Astrocyte (in vitro differentiated cells and primary cell): ENCODE measurements around the gene VWA1. TPM values are rescaled to one million over a fixed set of nuclear protein-coding genes. Genes with fewer than 3 reads are reported as not detected.

Experiments used
- DNase-seq: peaks from one replicate; pipeline ENCODE4 v3.0.0-alpha.2; 2010; ENCODE audit warnings: low read depth
- FAIRE-seq: peaks from 2 replicates; lab custom pipeline; 2011; peaks lifted over from hg19 to GRCh38; lab: Jason Lieb, UNC
- H2AFZ ChIP-seq: 2 replicates; pipeline ENCODE4 v1.6.0; 2012; ENCODE audit warnings: low read depth, low read length, inconsistent platforms
- H3K27ac ChIP-seq: 2 replicates; pipeline ENCODE4 v1.5.1; 2011; ENCODE audit warnings: low read depth, low read length, inconsistent platforms
- H3K27me3 ChIP-seq: 2 replicates; pipeline ENCODE4 v1.6.0; 2011; ENCODE audit warnings: low read length, inconsistent platforms; ENCODE audit not compliant: insufficient read depth
- H3K36me3 ChIP-seq: 2 replicates; pipeline ENCODE4 v1.5.1; 2011; ENCODE audit warnings: low read length, inconsistent platforms; ENCODE audit not compliant: insufficient read depth
- H3K4me1 ChIP-seq: 2 replicates; pipeline ENCODE4 v1.5.1; 2011; ENCODE audit warnings: low read length, inconsistent platforms; ENCODE audit not compliant: insufficient read depth
- H3K4me2 ChIP-seq: 2 replicates; pipeline ENCODE4 v1.6.0; 2012; ENCODE audit warnings: low read length, inconsistent platforms
- H3K4me3 ChIP-seq: 2 replicates; pipeline ENCODE4 v1.5.1; 2011; ENCODE audit warnings: low read depth, mild to moderate bottlenecking, low read length, inconsistent platforms; ENCODE audit not compliant: insufficient read depth
- H3K79me2 ChIP-seq: 2 replicates; pipeline ENCODE4 v1.6.0; 2012; ENCODE audit warnings: mild to moderate bottlenecking, low read length, inconsistent platforms; ENCODE audit not compliant: insufficient read depth
- H3K9ac ChIP-seq: 2 replicates; pipeline ENCODE4 v1.6.0; 2012; ENCODE audit warnings: mild to moderate bottlenecking, low read length, inconsistent platforms
- H3K9me3 ChIP-seq: 2 replicates; pipeline ENCODE4 v1.5.1; 2012; ENCODE audit warnings: low read depth, mild to moderate bottlenecking, low read length, inconsistent platforms; ENCODE audit not compliant: insufficient read depth
- H4K20me1 ChIP-seq: 2 replicates; pipeline ENCODE4 v1.6.0; 2012; ENCODE audit warnings: low read length, inconsistent platforms; ENCODE audit not compliant: insufficient read depth
- H3K27ac Mint-ChIP-seq: one replicate; pipeline ENCODE4 v1.8.0; 2021; ENCODE audit warnings: mild to moderate bottlenecking, mixed read lengths; ENCODE audit not compliant: unreplicated experiment
- H3K27me3 Mint-ChIP-seq: one replicate; pipeline ENCODE4 v1.8.0; 2021; ENCODE audit warnings: low read depth, mixed read lengths; ENCODE audit not compliant: unreplicated experiment
- H3K36me3 Mint-ChIP-seq: one replicate; pipeline ENCODE4 v1.8.0; 2021; ENCODE audit warnings: low read depth, mixed read lengths; ENCODE audit not compliant: unreplicated experiment
- H3K4me1 Mint-ChIP-seq: one replicate; pipeline ENCODE4 v1.8.0; 2021; ENCODE audit warnings: low read depth, mixed read lengths; ENCODE audit not compliant: unreplicated experiment
- H3K4me3 Mint-ChIP-seq: one replicate; pipeline ENCODE4 v1.8.0; 2021; ENCODE audit warnings: mild to moderate bottlenecking, moderate library complexity, mixed read lengths; ENCODE audit not compliant: unreplicated experiment
- H3K9me3 Mint-ChIP-seq: one replicate; pipeline ENCODE4 v1.8.0; 2021; ENCODE audit warnings: mild to moderate bottlenecking, mixed read lengths; ENCODE audit not compliant: unreplicated experiment
- CTCF ChIP-seq: IDR thresholded peaks from 2 replicates; pipeline ENCODE4 v1.5.1; 2011; ENCODE audit warnings: low read depth, mild to moderate bottlenecking, inconsistent platforms, low read length, moderate library complexity; ENCODE audit not compliant: insufficient read depth
- EZH2 ChIP-seq: IDR thresholded peaks from 2 replicates; pipeline ENCODE4 v1.6.1; 2012; ENCODE audit warnings: mild to moderate bottlenecking, low read length, inconsistent platforms; ENCODE audit not compliant: insufficient read depth
- total RNA-seq: library from RNA; stranded (reverse); gene quantifications from 2 replicates; pipeline ENCODE4 v1.2.1, GENCODE V29; 2021

The VWA1 gene
- total RNA-seq, 1 donor from 2014 or later, result 60.4 TPM

GRCh38 chr1:1433804-1434130, 1.7 kb upstream of the VWA1 start:
- no peak for FAIRE-seq
- no peaks in the 10 kb centered on the region for H3K9me3 Mint-ChIP-seq
- H3K4me1 ChIP-seq, result peaks cover 35% of the 10 kb centered on the region
- no peaks in the 10 kb centered on the region for H3K27me3 Mint-ChIP-seq
- H3K9me3 ChIP-seq, result no peaks in the 10 kb centered on the region
- TF ChIP-seq EZH2 (no peak), CTCF (no peak)
- H4K20me1 ChIP-seq, result peaks cover 6% of the 10 kb centered on the region
- no peak overlapping the region for H3K27ac ChIP-seq
- H3K36me3 Mint-ChIP-seq, result no peaks in the 10 kb centered on the region
- no peak overlapping the region for H3K4me3 Mint-ChIP-seq
- peak overlapping the region; percentile 26 for H3K27ac Mint-ChIP-seq
- no peak overlapping the region for H3K4me3 ChIP-seq
- H3K27me3 ChIP-seq, result no peaks in the 10 kb centered on the region
- no peaks in the 10 kb centered on the region for H3K36me3 ChIP-seq
- peak overlapping the region; percentile 37 for H3K9ac ChIP-seq
- DNase-seq, result peak; percentile 60
- peaks cover 16% of the 10 kb centered on the region for H3K4me1 Mint-ChIP-seq
- no peaks in the 10 kb centered on the region for H3K79me2 ChIP-seq
- peak overlapping the region; percentile 45 for H2AFZ ChIP-seq
- H3K4me2 ChIP-seq, result peak overlapping the region; percentile 85

- peaks cover 35% of the 10 kb centered on the region for H3K4me1 ChIP-seq
- H3K27me3 ChIP-seq, result no peaks in the 10 kb centered on the region
- Mint-ChIP-seq H3K27ac (no peak overlapping the region), H3K4me3 (peak overlapping the region; percentile 20), H3K27me3 (no peaks in the 10 kb centered on the region), H3K9me3 (no peaks in the 10 kb centered on the region), H3K36me3 (no peaks in the 10 kb centered on the region), H3K4me1 (peaks cover 16% of the 10 kb centered on the region)
- peak overlapping the region; percentile 45 for H2AFZ ChIP-seq
- no peaks in the 10 kb centered on the region for H3K36me3 ChIP-seq
- H4K20me1 ChIP-seq, result peaks cover 6% of the 10 kb centered on the region
- peak; percentile 13 for DNase-seq
- TF ChIP-seq EZH2, result no peak
- TF ChIP-seq CTCF, result no peak
- peak overlapping the region; percentile 85 for H3K4me2 ChIP-seq
- no peak overlapping the region for H3K27ac ChIP-seq
- H3K9ac ChIP-seq, result peak overlapping the region; percentile 37
- no peak for FAIRE-seq
- H3K79me2 ChIP-seq, result no peaks in the 10 kb centered on the region
- no peak overlapping the region for H3K4me3 ChIP-seq
- no peaks in the 10 kb centered on the region for H3K9me3 ChIP-seq
These were observed 1.2 kb upstream of the VWA1 start for GRCh38 chr1:1434131-1434823.

- no peaks in the 10 kb centered on the region for H3K36me3 Mint-ChIP-seq
- Histone ChIP-seq H3K27ac (no peak overlapping the region), H3K36me3 (no peaks in the 10 kb centered on the region), H3K9me3 (no peaks in the 10 kb centered on the region), H2AFZ (peak overlapping the region; percentile 78), H4K20me1 (peaks cover 6% of the 10 kb centered on the region), H3K79me2 (no peaks in the 10 kb centered on the region), H3K4me1 (peaks cover 35% of the 10 kb centered on the region), H3K27me3 (no peaks in the 10 kb centered on the region), H3K9ac (no peak overlapping the region), H3K4me2 (peak overlapping the region; percentile 85), H3K4me3 (no peak overlapping the region)
- no peak overlapping the region for H3K27ac Mint-ChIP-seq
- DNase-seq, result no peak
- H3K4me1 Mint-ChIP-seq, result peaks cover 12% of the 10 kb centered on the region
- no peaks in the 10 kb centered on the region for H3K9me3 Mint-ChIP-seq
- FAIRE-seq, result no peak
- no peaks in the 10 kb centered on the region for H3K27me3 Mint-ChIP-seq
- TF ChIP-seq CTCF (no peak), EZH2 (no peak)
- H3K4me3 Mint-ChIP-seq, result peak overlapping the region; percentile 80
These were observed 725 bp upstream of the VWA1 start for GRCh38 chr1:1434824-1435105.
